Keratinocyte (primary cell): ENCODE measurements around the gene SFXN2. TPM values are rescaled to one million over a fixed set of nuclear protein-coding genes. Genes with fewer than 3 reads are reported as not detected.

ENCODE experiments used
- DNase-seq: peaks from one replicate; pipeline ENCODE4 v3.0.0-alpha.2; 2011; ENCODE audit warnings: low read depth, missing footprints, low spot score
- FAIRE-seq: peaks from 2 replicates; lab custom pipeline; 2011; peaks lifted over from hg19 to GRCh38; lab: Jason Lieb, UNC
- H2AFZ ChIP-seq: 2 replicates; pipeline ENCODE4 v1.6.0; 2012; ENCODE audit warnings: low read length, control low read depth, inconsistent platforms; ENCODE audit not compliant: control insufficient read depth
- H3K27ac ChIP-seq: 2 replicates; pipeline ENCODE4 v1.5.1; 2011; ENCODE audit warnings: low read length; ENCODE audit not compliant: control insufficient read depth, insufficient read depth
- H3K27me3 ChIP-seq: 3 replicates; pipeline ENCODE4 v1.6.0; 2011; ENCODE audit warnings: low read length; ENCODE audit not compliant: control insufficient read depth, insufficient read depth; ENCODE audit errors: extremely low read depth
- H3K36me3 ChIP-seq, 2 experiments: 2 replicates in 1 of 2; 3 replicates in 1 of 2; pipeline ENCODE4 v1.5.1; 2011; ENCODE audit warnings: low read length in 2 of 2, mild to moderate bottlenecking in 1 of 2; ENCODE audit not compliant: control insufficient read depth in 2 of 2, insufficient read depth in 2 of 2; ENCODE audit errors: extremely low read depth in 1 of 2
- H3K4me1 ChIP-seq: 3 replicates; pipeline ENCODE4 v1.5.1; 2011; ENCODE audit warnings: low read length; ENCODE audit not compliant: control insufficient read depth, insufficient read depth; ENCODE audit errors: extremely low read depth
- H3K4me2 ChIP-seq: 3 replicates; pipeline ENCODE4 v1.6.0; 2011; ENCODE audit warnings: low read depth, low read length; ENCODE audit not compliant: control insufficient read depth, insufficient read depth; ENCODE audit errors: extremely low read depth
- H3K4me3 ChIP-seq, 3 experiments: fragments of 200-600 bp in 1 of 3; sonication (generic) in 1 of 3; 2 replicates in 2 of 3; 3 replicates in 1 of 3; pipeline ENCODE4 v1.5.1; 2011 to 2016; ENCODE audit warnings: low read length in 3 of 3, mild to moderate bottlenecking in 3 of 3, control low read depth in 2 of 3, inconsistent platforms in 1 of 3, low read depth in 1 of 3, mixed read lengths in 1 of 3, mixed run types in 1 of 3, moderate library complexity in 1 of 3; ENCODE audit not compliant: control insufficient read depth in 2 of 3, insufficient read depth in 2 of 3; ENCODE audit errors: extremely low read depth in 1 of 3
- H3K79me2 ChIP-seq: 2 replicates; pipeline ENCODE4 v1.6.0; 2012; ENCODE audit warnings: low read length; ENCODE audit not compliant: control insufficient read depth, insufficient read depth
- H3K9ac ChIP-seq: 3 replicates; pipeline ENCODE4 v1.6.0; 2011; ENCODE audit warnings: low read length; ENCODE audit not compliant: control insufficient read depth, insufficient read depth; ENCODE audit errors: extremely low read depth
- H3K9me1 ChIP-seq: 3 replicates; pipeline ENCODE4 v1.6.0; 2011; ENCODE audit warnings: low read length; ENCODE audit not compliant: control insufficient read depth, insufficient read depth; ENCODE audit errors: extremely low read depth
- H3K9me3 ChIP-seq: 2 replicates; pipeline ENCODE4 v1.5.1; 2012; ENCODE audit warnings: low read depth, low read length; ENCODE audit not compliant: control insufficient read depth
- H4K20me1 ChIP-seq: 3 replicates; pipeline ENCODE4 v1.6.0; 2011; ENCODE audit warnings: low read length; ENCODE audit not compliant: control insufficient read depth, insufficient read depth; ENCODE audit errors: extremely low read depth
- CTCF ChIP-seq, 3 experiments: IDR thresholded peaks in 1 of 3; conservative IDR thresholded peaks in 1 of 3; optimal IDR thresholded peaks in 1 of 3; 2 replicates in 2 of 3; 3 replicates in 1 of 3; pipeline versions ENCODE3 to v1.5.1; 2011; ENCODE audit warnings: low read length in 3 of 3, mild to moderate bottlenecking in 3 of 3, moderate library complexity in 2 of 3, control low read depth in 1 of 3, inconsistent platforms in 1 of 3; ENCODE audit not compliant: insufficient read depth in 2 of 3; ENCODE audit errors: extremely low read depth in 1 of 3
- EZH2 ChIP-seq: IDR thresholded peaks from one replicate; pipeline ENCODE4 v1.6.1; 2012; ENCODE audit warnings: inconsistent platforms, mild to moderate bottlenecking, low read length, moderate library complexity
- dilution Hi-C: fragments of 300-500 bp; cut with MboI; formaldehyde crosslinking; loops from one replicate; pipeline ENCODE4 v1.7.0; 2020; ENCODE audit warnings: low sequenced_read_pairs; ENCODE audit not compliant: extremely low pct_ligation_motif_present
- polyA plus RNA-seq, 5 experiments: library from polyadenylated mRNA; depleted of rRNA in 3 of 5; stranded (reverse) in 3 of 5; stranded (forward) in 1 of 5; unstranded in 1 of 5; fragments of >200 nt; gene quantifications; 1 replicate in 1 of 5; 2 replicates in 3 of 5; 3 replicates in 1 of 5; pipeline versions ENCODE4 v1.2.1 to v1.2.3, GENCODE V29; 2011 to 2012; ENCODE audit warnings: missing spikeins in 2 of 5, low read depth in 1 of 5, low replicate concordance in 1 of 5

SFXN2 gene
- polyA plus RNA-seq, 1 donor (not counting 4 experiments of a cell fraction or from before 2014, with no cell fraction given): 5.0 TPM

GRCh38 chr10:102712089-102712488 lies 2.3 kb upstream of the SFXN2 start:
- Histone ChIP-seq H3K4me1 (peaks cover 19% of the 10 kb centered on the region), H3K9me1 (no peaks in the 10 kb centered on the region), H3K4me3 (no peak overlapping the region), H3K4me2 (no peak overlapping the region), H3K9me3 (no peaks in the 10 kb centered on the region), H3K9ac (no peak overlapping the region), H4K20me1 (no peaks in the 10 kb centered on the region), H3K27me3 (no peaks in the 10 kb centered on the region), H3K79me2 (peaks cover 19% of the 10 kb centered on the region), H2AFZ (no peak overlapping the region), H3K36me3 (no peaks in the 10 kb centered on the region), H3K27ac (no peak overlapping the region)
- no peak for DNase-seq
- no peak for FAIRE-seq
- no peak for TF ChIP-seq CTCF (optimal IDR thresholded peaks at IDR 0.05 in 1 of 3, IDR thresholded peaks at IDR 0.05 in 1 of 3, conservative IDR thresholded peaks at IDR 0.05 in 1 of 3; ENCODE audit: extremely low read depth in 1 of 3, insufficient read depth in 2 of 3, low read length in 3 of 3)
- no peak for TF ChIP-seq EZH2
- dilution Hi-C loops: no loop called here

- H3K27ac ChIP-seq: peak overlapping the region; percentile 65
Measured at GRCh38 chr10:102712843-102713538, 1.4 kb upstream of the SFXN2 start.

More at GRCh38 chr10:102712843-102713538, 1.4 kb upstream of the SFXN2 start:
- Histone ChIP-seq H3K79me2 (peaks cover 19% of the 10 kb centered on the region), H3K4me1 (peaks cover 19% of the 10 kb centered on the region), H3K4me2 (peak overlapping the region; percentile 99), H3K4me3 (peak overlapping the region; percentile 70 to 96 (median 91)), H3K9ac (peak overlapping the region; percentile 83), H4K20me1 (no peaks in the 10 kb centered on the region), H3K9me3 (no peaks in the 10 kb centered on the region), H3K36me3 (no peaks in the 10 kb centered on the region), H2AFZ (peak overlapping the region; percentile 96), H3K27me3 (no peaks in the 10 kb centered on the region), H3K9me1 (no peaks in the 10 kb centered on the region)
- dilution Hi-C loops: no loop called here
- DNase-seq: no peak
- FAIRE-seq: no peak
- TF ChIP-seq CTCF (optimal IDR thresholded peaks at IDR 0.05 in 1 of 3, IDR thresholded peaks at IDR 0.05 in 1 of 3, conservative IDR thresholded peaks at IDR 0.05 in 1 of 3; ENCODE audit: extremely low read depth in 1 of 3, insufficient read depth in 2 of 3, low read length in 3 of 3) (no peak), EZH2 (no peak)
